Posterior cingulate gyrus (tissue), 11 donors: ENCODE measurements around the gene CTAG1A.
"Not testable (repeated sequence)": the region's sequence is repeated elsewhere in the genome, so short reads cannot be mapped to it uniquely, and the experiment has no call there.

Experiments
- DNase-seq, 10 donors: peaks; one replicate each; pipeline versions ENCODE4 v3.0.0 to v3.0.0-alpha.2; 2020 to 2021; ENCODE audit warnings: mixed read lengths in 3 of 10
- intact Hi-C: fragments of 100-400 bp; cut with DNase I; formaldehyde crosslinking; loops from one replicate; pipeline ENCODE4 v1.15.1; 2023

The CTAG1A gene

GRCh38 chrX:154584585-154585183, at the start of gene CTAG1A:
CTAG1A (plus strand) TSS chrX:154585133; CDS start chrX:154585207, 74 bp downstream.
- intact Hi-C loops, DNase-seq: not testable (repeated sequence)

DNA sequence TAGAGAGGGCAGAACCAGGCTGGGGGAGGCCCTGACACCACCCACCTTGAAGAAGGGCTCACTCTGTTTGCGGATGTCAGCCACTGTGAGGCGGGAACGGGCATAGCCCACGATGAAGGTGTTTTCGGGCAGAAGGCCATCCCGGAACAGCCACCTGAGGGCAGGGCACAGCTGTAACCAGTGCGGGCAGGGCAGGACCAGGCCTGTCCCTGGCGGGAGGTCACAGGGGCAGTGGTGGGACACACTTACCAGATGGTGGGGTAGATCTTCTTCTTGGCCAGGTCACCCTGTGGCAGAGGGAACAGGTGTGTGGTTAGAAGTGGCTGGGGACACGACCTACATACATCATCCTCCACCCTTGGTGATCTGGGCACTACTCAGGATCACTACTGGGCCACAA, 49.0 kb upstream of the CTAG1A start:
- intact Hi-C loops, result no loop called here
- peak in 1 of 10 donors; percentile 78 for DNase-seq

- intact Hi-C loops, result no loop called here
- DNase-seq, result no peak
Measured at GRCh38 chrX:154539077-154539476, 45.9 kb upstream of the CTAG1A start.

DNA sequence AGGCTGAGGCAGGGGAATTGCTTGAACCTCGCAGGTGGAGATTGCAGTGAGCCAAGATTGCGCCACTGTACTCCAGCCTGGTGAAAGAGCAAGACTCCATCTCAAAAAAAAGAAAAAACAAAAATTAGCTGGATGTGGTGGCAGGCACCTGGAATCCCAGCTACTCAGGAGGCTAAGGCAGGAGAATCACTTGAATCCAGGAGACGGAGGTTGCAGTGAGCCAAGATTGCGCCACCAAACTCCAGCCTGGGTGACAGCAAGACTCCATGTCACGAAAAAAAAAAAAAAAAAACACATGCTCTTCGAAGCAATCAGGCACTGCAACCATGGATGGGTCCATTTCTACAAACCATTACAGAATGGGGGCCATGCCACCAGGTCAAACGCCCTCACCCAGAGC, 44.6 kb upstream of the CTAG1A start:
- DNase-seq, intact Hi-C loops: not testable (repeated sequence)

GRCh38 chrX:154540897-154541535, 43.9 kb upstream of the CTAG1A start:
- intact Hi-C loops, result no loop called here
- no peak for DNase-seq

DNA sequence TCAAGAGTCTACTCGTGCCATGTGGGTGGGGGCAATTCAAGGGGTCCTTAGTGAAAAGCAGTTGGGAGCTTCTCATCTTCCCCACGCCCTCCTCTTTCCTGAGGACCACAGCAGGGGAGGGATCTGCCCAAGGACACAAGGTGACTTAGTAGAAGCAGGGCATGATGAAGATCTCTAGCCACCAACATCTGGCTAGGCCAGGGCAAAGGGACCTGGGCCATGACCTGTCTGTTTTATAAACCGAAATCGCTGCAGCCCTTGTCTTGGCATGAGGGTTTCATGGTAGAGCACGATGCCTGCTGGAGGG, 43.4 kb upstream of the CTAG1A start:
- no peak for DNase-seq
- intact Hi-C loops, result no loop called here

- peak in 4 of 10 donors; percentile 16 to 86 (median 56) for DNase-seq
- intact Hi-C loops, result no loop called here
Measured at GRCh38 chrX:154541896-154542722, 42.8 kb upstream of the CTAG1A start.

DNA sequence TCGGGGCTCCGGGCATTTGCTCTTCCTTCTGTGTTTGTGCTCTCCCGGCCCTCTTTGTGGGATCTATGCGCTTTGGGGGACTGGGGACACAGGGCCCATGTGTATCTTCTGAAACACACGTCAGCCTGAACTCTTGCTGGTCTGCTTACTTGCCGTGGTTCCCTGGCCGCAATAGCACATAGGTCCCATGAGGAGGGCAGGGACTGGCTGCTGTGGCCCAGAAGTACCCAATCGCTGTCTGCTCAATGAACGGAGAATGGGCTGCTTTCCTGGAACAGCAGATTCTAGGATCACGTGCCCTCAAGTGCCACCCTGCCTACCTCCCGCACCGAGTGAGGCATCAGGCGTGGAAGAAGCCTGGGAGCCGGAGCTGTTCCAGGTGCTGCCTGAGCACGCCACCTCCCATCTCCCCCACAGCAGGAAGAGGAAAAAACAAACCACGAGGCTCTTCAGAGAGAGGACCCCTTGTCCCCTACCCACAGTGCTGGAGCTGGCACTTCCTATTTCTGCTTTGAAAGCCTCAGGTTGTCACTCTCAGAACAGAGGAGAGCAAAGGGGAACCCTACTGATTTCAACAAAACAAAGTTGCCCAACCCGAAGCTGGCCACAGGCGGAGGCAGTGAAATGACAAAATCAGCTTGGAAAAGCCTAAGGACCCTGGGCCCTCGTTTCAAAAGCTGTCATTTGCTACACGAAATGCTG, 42.1 kb upstream of the CTAG1A start:
- peak in 3 of 10 donors; percentile 8 to 82 (median 53) for DNase-seq
- intact Hi-C loops, result no loop called here

DNA sequence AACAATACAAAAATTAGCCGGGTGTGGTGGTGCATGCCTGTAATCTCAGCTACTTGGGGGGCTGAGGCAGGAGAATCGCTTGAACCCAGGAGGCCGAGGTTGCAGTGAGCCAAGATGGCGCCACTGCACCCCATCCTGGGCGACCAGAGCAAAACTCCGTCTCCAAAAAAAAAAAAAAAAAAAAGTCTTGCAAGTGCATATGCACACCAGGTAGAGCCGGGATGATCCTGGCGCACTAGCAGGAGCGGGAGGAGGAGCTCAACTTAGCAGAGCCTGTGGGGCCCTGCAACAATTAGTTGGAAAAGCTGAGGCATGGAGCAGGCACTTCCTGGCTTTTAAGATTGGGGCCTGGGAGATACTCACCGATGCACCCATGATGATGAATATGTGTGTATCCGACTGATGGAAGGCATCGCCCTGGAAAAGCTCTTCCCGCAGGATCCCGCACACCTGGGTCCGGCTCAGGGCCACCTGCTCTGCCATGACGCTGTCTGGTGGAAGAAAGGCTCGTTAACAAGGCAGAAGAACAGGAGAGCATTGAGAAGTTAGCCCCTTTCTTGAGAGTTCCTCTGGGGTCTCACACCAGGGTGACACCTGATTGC, 39.2 kb upstream of the CTAG1A start:
- peak in 2 of 10 donors; percentile 25 to 57 for DNase-seq
- intact Hi-C loops, result no loop called here

DNA sequence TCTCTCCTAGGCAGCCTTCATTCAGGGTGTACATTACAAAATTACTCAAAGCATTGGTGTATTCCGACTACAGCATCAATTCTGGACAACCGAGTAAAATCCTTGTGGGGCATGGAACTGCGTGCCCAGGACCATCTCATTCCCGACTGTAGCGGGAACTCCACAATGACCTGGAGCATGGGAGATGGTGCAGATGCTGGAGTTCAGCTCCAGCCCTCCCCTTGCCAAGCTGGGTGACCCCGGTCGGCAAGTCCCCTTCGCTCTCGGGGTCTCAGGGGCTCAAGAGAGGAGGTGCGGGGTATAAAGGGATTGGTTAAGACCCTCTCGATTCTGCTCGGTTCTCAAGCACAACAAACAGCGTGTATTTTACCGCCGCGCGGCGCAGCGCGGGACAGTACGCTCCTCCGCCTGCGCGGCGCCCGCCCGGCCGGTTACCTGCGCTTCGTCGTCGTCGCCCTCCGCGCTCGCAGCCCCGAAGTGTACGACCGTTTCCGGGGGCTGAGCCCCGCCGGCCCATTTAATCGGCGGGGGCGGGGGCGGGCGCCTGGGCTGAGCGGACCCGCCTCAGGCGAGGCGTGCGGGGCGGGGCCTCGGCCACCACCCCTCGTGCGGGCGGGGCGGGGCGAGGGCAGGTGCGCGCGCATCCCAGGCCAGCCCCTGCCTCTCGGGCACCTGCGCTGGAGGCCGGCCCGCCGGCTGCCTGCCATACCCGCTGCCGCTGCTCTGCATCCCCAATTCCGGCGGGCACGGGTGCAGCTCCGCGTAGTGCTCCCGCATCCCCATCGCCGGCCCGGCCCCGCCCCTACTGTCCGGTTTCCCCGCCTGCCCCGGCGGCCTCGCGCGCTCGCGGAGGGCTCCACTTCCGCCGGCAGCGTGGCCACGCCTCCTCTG, 38.3 kb upstream of the CTAG1A start, which contains the start of gene G6PD:
Gene G6PD, minus strand, starts transcription at position 493 of the 891 bp plus-strand sequence. CDS start 691 bp downstream, outside the sequence.
- peak in 5 of 10 donors; percentile 24 to 69 (median 56) for DNase-seq
- intact Hi-C loops, result no loop called here

DNA sequence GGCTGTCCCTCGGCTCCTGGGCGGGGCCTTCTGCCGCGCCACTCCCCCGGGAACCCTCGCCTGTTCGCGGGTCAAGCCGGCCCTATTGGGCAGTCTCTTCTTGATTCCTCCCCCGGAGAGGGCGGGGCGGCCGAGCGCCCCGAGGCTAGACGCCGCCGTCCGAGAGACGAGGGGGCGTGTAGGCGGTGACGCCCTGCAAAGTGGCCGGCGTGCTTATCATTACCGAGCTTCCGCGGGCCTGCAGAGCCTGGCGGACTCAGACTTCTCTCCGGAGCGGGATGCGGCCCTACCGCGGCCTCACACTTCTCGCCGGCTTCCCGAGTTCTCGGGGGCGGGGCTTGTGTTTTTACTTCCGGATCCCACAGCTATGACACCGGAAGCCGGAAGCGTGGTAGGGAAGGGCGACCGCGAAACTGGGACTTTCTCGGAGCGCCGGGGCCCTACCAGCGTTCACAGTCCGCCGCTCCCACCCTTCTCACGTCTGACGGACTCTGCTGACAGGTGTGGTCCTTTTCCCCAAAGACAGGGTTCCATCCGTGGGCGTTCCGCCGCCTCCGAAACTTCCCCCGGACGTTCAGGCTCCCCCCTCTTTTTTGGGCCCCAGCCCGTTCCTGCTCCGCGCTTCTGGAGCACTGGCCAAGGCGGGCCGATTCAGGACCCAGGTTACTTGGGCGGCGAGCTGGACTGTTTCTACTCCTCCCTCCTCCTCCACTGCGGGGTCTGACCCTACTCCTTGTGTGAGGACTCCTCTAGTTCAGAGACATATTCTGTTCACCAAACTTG, 37.5 kb upstream of the CTAG1A start, which contains the start of gene IKBKG:
Gene IKBKG, plus strand, starts transcription at position 376 of the 783 bp plus-strand sequence. CDS start 4,383 bp downstream, outside the sequence.
- peak; percentile 82 to 99 (median 89) for DNase-seq
- intact Hi-C loops, result no loop called here

DNA sequence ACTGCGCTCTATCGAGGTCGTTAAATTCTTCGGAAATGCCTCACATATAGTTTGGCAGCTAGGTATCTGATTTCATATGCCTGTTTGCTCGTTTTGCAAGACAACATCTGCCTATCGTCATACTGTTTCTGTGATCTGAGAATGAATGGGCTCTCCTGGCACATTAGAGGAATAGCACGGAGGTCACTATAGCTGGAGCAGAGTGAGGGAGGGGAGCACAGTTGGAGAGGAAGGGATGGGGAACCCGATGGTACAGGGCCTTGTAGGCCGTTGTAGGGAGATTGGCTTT, 37.0 kb upstream of the CTAG1A start:
- intact Hi-C loops, result no loop called here
- DNase-seq, result peak in 1 of 10 donors; percentile 12

DNA sequence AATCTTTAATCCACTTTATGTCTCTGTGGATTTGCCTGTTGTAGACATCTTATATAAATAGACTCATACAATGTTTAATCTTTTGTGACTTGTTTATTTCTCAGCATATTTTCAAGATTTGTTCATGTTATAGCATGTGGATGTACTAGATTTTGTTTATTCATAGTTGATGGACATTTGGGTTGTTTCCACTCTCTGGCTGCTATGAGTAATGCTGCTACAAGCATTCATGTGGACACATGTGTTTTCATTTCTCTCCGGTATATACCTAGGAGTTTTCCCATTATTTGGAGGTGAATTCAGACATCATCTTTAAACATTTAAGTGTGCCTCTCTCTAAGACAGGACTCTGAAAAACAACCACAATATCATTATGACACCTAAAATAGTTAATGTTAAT, 35.2 kb upstream of the CTAG1A start:
- intact Hi-C loops, result no loop called here
- DNase-seq, result no peak

DNA sequence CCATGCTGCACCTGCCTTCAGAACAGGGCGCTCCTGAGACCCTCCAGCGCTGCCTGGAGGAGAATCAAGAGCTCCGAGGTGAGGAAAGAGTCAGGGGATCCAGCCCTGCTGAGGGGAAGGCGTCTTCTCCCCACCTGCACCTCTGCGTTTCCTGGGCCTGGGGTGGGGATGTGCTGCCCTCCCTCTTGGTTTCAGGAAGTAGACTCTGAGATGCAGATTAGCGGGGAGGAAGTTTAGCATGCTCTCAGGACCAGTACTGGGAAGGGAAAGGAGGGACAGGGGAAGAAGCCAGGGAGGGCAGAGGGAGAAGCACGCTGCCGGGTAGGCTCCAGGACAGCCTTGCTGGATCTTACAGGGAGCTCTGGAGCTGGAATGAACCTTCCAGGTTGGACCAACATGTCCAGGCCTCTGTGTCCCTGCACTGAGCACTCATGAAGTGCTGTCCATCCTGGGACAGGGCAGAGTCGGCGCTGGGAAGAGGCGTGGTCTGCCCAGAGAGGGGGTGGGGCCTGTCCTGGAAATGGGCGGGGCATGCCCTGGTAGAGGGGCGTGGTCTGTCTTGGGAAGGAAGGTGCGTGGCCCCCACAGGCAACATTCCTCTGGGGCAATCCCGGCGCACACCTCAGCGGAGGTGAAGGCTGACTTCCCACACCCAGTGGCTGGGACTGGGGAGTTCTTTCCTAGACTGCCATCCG, 32.7 kb upstream of the CTAG1A start:
- peak in 1 of 10 donors; percentile 56 for DNase-seq
- intact Hi-C loops, result not testable (repeated sequence)

- peak in 2 of 10 donors; percentile 5 to 67 for DNase-seq
- intact Hi-C loops, result not testable (repeated sequence)
Measured at GRCh38 chrX:154558060-154558690, 26.8 kb upstream of the CTAG1A start.

- intact Hi-C loops, result not testable (repeated sequence)
- DNase-seq, result peak in 3 of 10 donors; percentile 42 to 73 (median 50)
Measured at GRCh38 chrX:154558896-154559295, 26.0 kb upstream of the CTAG1A start.

DNA sequence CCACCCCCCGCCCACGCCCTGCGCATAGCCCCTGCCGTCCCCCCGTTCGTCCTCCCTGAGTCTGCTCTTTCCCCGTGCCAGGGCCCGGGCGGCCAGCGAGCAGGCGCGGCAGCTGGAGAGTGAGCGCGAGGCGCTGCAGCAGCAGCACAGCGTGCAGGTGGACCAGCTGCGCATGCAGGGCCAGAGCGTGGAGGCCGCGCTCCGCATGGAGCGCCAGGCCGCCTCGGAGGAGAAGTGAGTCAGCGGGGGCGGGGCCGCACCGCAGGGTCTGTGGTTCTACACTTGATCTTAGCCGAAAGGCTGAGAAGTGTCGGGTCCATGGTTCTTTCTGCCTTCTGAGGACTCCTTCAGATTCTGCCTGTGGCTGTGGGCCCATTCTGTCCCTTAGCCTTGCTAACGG, 24.6 kb upstream of the CTAG1A start:
- DNase-seq, result peak in 2 of 10 donors; percentile 6 to 24
- intact Hi-C loops, result not testable (repeated sequence)
